GM19455 (cell line): ENCODE measurements around the gene HELZ.
"Not testable (repeated sequence)": the region's sequence is repeated elsewhere in the genome, so short reads cannot be mapped to it uniquely, and the experiment has no call there.

Experiments
- ATAC-seq: cut with Tn5 transposase; IDR thresholded peaks from one replicate; pipeline ENCODE4 v1.9.1; 2021; ENCODE audit not compliant: unreplicated experiment

Gene HELZ

GRCh38 chr17:67123699-67124098 is 121.3 kb downstream of the HELZ start:
- ATAC-seq, result no peak

- ATAC-seq, result no peak
Observed at GRCh38 chr17:67121316-67121891, 123.6 kb downstream of the HELZ start.

- ATAC-seq, result no peak
Observed at GRCh38 chr17:67119102-67119501, 125.9 kb downstream of the HELZ start.

DNA sequence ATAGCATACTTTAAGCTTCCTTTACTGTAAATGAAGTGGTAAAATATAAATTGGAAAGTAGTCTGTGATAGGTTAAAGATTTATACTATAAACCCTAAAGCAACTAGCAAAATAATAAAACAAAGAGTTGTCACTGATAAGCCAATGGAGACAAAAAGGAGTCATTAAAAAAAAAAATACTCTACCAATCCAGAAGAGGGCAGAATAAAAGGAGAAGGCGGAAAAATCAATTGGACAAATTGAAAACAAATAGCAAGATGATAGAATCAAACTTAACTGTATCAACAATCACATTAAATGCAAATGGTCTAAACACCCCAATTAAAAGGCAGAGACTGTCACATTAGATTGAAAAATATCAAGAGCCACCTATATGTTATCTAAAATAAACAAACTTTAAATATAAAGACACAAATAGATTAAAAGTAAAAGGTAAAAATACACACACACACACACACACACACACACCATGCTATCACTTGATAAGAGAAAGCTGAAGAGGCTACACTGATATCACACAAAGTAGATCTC is 128.9 kb downstream of the HELZ start:
- no peak for ATAC-seq

- no peak for ATAC-seq
Observed at GRCh38 chr17:67115401-67115800, 129.6 kb downstream of the HELZ start.

DNA sequence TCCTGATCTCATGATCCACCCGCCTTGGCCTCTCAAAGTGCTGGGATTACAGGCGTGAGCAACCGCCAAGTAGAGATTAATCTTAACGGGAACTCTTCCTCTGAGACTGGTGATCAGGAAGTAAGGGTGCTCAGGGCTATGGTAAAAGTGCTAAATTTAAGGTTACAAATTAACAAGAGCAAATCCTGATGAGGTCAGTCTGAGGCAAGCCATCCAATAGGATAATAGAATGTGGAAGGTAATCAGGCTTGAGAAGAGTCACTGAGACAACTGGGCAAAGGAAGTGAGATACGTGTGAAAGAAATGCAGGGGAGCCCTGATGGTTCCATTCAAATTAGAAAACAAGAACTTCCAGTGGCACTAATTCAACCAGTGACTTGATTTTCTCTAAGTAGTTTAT is 131.5 kb downstream of the HELZ start:
- ATAC-seq, result no peak

- no peak for ATAC-seq
Observed at GRCh38 chr17:67111808-67112207, 133.2 kb downstream of the HELZ start.

GRCh38 chr17:67111327-67111726 is 133.7 kb downstream of the HELZ start:
- no peak for ATAC-seq

DNA sequence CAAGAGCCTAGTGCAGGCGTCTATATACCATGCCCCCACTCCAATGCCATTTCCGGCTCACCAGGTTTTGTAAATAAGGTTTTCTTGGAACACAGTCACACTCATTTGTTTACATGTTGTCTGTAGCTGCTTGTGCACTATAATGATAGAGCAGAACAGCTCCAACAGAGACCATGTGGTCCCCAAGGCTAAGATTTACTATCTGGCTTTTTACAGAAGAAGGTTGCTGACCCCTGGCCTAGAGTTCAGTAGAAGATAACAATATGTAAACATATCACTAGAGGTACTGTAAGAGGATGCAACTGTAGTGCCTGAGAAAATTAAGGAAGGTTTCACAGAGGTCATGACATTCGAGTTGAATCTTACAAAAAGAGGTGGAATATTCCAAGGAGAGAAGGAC is 134.4 kb downstream of the HELZ start:
- no peak for ATAC-seq

GRCh38 chr17:67109111-67109510 is 135.9 kb downstream of the HELZ start:
- ATAC-seq, result no peak

- no peak for ATAC-seq
Observed at GRCh38 chr17:67107811-67108775, 136.9 kb downstream of the HELZ start.

DNA sequence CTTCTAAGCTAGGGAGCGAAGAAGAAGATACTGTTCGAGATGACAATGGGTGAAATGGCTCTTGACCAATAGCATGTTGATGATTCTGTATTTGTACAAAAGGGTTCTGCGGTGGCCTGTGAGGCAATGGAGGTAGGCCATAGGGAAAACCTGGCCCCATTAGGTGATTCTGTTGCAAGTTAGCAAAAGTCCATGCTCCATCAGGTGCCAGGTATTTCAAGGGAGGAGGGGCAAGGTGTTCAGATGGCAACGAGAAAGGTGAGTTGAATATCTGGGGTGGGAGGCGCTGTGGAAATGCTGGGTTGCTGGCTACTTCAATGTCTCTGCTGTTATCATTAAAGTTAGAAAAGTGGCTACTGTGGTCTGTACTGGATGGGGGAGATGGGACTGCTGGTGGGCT is 137.8 kb downstream of the HELZ start:
- ATAC-seq, result no peak

DNA sequence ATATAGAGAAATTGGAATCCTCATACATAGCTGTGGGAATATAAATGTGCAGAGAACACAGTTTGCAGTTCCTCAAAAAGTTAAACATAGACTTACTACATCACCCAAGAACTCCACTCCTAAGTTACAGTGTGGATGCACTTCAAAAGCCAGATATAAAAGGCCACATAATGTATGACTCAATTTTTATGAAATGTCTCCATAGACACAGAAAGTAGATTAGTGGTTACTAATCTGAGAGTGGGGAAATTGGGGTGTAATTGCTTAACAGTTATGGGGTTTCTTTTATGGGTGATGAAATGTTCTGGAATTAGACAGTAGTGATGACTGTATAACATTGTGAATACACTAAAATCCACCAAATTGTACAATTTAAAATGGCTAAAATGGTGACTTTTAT is 139.8 kb downstream of the HELZ start:
- no peak for ATAC-seq

GRCh38 chr17:67104641-67105040 is 140.4 kb downstream of the HELZ start:
- ATAC-seq, result not testable (repeated sequence)

- no peak for ATAC-seq
Observed at GRCh38 chr17:67098006-67098405, 147.0 kb downstream of the HELZ start.

GRCh38 chr17:67096609-67097008 is 148.4 kb downstream of the HELZ start:
- ATAC-seq, result no peak

- ATAC-seq, result no peak
Observed at GRCh38 chr17:67095803-67096202, 149.2 kb downstream of the HELZ start.

GRCh38 chr17:67095291-67095690 is 149.7 kb downstream of the HELZ start:
- ATAC-seq, result not testable (repeated sequence)

DNA sequence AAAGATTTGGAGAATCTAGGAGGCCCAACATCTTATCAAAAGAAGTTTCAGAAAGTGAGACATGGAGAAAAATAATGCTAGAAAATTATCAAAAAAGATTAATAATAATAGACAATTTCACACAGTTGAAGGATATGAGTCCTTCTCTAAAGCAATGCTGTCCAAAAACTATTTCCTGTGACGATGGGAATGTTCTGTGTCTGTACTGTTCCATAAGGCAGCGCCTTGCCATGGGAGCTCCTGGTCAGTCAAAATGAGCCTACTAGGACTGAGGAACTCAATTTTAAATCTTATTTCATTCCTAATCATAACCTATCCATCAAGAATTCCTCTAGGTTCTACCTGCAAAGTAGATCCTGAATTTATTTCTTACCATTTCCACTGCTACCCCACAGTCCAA is 151.6 kb downstream of the HELZ start:
- no peak for ATAC-seq

DNA sequence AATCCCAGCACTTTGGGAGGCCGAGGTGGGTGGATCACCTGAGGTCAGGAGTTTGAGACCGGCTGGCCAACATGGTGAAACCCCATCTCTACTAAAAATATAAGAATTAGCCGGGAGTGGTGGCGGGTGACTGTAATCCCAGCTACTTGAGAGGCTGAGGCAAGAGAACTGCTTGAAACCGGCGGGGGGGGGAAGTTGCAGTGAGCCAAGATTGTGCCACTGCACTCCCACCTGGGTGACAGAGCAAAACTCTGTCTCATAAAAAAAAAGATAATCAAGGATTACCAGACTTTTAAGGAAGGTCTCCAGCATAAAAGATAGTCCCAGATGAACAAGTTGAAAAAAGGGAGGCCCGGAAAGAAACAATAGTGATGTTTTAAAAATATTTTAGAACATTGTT is 152.3 kb downstream of the HELZ start:
- not testable (repeated sequence) for ATAC-seq

GRCh38 chr17:67092291-67092690 is 152.7 kb downstream of the HELZ start:
- ATAC-seq, result no peak

- no peak for ATAC-seq
Observed at GRCh38 chr17:67090341-67090740, 154.7 kb downstream of the HELZ start.
